Measurements from ENCODE around the gene PAPSS1.
A peak's percentile ranks its signal among the peaks of the same experiment; 100 is the strongest.

PAPSS1 gene

DNA sequence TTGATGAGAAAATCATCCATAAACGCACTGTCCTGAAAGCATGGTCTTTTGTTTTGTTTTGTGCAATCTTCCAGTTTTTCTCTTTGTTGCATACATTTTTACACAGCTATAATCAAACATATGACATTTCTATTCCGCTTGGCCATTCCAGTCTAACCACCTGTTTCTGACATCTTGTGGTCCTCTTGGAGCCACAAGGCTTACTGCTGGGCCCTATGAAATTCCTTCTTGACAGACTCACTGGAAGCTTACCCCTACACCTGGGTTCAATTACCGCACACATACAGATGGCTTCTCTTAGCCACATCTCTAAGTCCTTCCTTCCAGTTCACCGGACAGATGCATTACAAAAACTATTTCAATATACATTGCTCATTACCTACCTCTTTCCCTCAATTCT is 72.4 kb downstream of the PAPSS1 start:
- H3K36me3 ChIP-seq: peaks cover 11 to 34% (median 27%) of the 10 kb centered on the region in 3 donors
- TF ChIP-seq, protein P1, sequence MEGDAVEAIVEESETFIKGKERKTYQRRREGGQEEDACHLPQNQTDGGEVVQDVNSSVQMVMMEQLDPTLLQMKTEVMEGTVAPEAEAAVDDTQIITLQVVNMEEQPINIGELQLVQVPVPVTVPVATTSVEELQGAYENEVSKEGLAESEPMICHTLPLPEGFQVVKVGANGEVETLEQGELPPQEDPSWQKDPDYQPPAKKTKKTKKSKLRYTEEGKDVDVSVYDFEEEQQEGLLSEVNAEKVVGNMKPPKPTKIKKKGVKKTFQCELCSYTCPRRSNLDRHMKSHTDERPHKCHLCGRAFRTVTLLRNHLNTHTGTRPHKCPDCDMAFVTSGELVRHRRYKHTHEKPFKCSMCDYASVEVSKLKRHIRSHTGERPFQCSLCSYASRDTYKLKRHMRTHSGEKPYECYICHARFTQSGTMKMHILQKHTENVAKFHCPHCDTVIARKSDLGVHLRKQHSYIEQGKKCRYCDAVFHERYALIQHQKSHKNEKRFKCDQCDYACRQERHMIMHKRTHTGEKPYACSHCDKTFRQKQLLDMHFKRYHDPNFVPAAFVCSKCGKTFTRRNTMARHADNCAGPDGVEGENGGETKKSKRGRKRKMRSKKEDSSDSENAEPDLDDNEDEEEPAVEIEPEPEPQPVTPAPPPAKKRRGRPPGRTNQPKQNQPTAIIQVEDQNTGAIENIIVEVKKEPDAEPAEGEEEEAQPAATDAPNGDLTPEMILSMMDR (IDR thresholded peaks at IDR 0.05): no peak
- H3K27ac ChIP-seq: no peak overlapping the region
- H3K4me3 ChIP-seq: no peak overlapping the region
- DNase-seq: no peak
- intact Hi-C loops (cut with DNase I; ENCODE audit: low total_unique reads): no loop called here
- H3K4me1 ChIP-seq: no peaks in the 10 kb centered on the region
- H3K9me3 ChIP-seq: no peaks in the 10 kb centered on the region
- H3K27me3 ChIP-seq: no peaks in the 10 kb centered on the region

- H3K4me1 ChIP-seq: peaks cover 0 to 11% (median 3%) of the 10 kb centered on the region in 4 donors
- no peak for DNase-seq
- no peak overlapping the region for H3K4me3 ChIP-seq
- no peak overlapping the region for H3K27ac ChIP-seq
- H3K9me3 ChIP-seq: no peaks in the 10 kb centered on the region
- no peaks in the 10 kb centered on the region for H3K27me3 ChIP-seq
- intact Hi-C loops (cut with DNase I; ENCODE audit: low total_unique reads): no loop called here
- peaks cover 0 to 19% (median 12%) of the 10 kb centered on the region in 3 donors for H3K36me3 ChIP-seq
- TF ChIP-seq, protein P1 (IDR thresholded peaks at IDR 0.05): no peak
Observed at GRCh38 chr4:107645604-107646003, 74.4 kb downstream of the PAPSS1 start.

DNA sequence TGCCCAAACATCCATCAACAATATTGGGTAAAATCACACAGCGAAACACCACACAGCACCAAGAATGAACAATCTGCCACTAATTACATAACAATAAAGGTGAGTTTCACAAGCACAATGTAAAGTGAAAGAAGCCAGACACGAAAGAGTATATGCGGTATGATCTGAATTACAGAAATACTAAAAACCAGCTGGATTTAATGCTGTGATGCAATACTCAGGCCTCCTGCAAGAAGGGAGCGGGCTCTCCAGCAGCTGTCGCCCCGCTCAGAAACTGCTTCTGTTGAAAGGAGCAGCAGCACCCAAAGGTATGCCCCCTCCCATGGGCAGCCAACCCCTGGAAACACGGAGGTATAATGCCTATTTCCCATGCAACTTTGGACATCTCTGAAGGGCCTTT is 77.0 kb downstream of the PAPSS1 start:
- Histone ChIP-seq H3K9me3 (no peaks in the 10 kb centered on the region), H3K4me1 (peaks cover 0 to 16% (median 4%) of the 10 kb centered on the region in 4 donors), H3K4me3 (no peak overlapping the region), H3K27ac (no peak overlapping the region), H3K27me3 (no peaks in the 10 kb centered on the region), H3K36me3 (peaks cover 0 to 19% (median 12%) of the 10 kb centered on the region in 3 donors)
- TF ChIP-seq, protein P1 (IDR thresholded peaks at IDR 0.05): no peak
- intact Hi-C loops (cut with DNase I; ENCODE audit: low total_unique reads): no loop called here
- DNase-seq: no peak

- intact Hi-C loops (cut with DNase I; ENCODE audit: low total_unique reads): no loop called here
- Histone ChIP-seq H3K27me3 (no peaks in the 10 kb centered on the region), H3K4me3 (no peak overlapping the region), H3K27ac (peak overlapping the region; percentile 17 to 56), H3K36me3 (peaks cover 0 to 19% (median 12%) of the 10 kb centered on the region in 3 donors), H3K4me1 (peaks cover 0 to 16% (median 4%) of the 10 kb centered on the region in 4 donors), H3K9me3 (no peaks in the 10 kb centered on the region)
- no peak for DNase-seq
- TF ChIP-seq, protein P1 (IDR thresholded peaks at IDR 0.05): no peak
Observed at GRCh38 chr4:107640878-107641277, 79.2 kb downstream of the PAPSS1 start.

DNA sequence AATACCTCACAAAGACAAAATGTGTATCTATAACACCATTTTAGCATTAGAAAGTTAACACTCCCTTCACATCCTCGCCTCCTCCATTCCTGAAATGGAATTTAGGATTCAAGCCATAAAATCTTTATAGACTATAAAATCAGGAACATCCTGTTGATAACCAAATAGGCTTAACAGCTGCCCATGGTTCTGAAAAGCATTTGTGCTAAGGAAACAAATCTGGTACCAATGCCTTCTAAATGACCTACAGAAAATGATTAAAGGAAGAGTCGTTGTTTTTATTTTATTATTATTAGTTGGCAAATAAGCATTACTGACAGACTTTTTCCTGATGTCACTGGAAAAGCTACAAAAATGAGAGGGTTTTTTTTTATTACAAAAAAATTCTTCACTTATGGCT is 79.8 kb downstream of the PAPSS1 start:
- intact Hi-C loops (cut with DNase I; ENCODE audit: low total_unique reads): no loop called here
- TF ChIP-seq, protein P1 (IDR thresholded peaks at IDR 0.05): no peak
- Histone ChIP-seq H3K27me3 (no peaks in the 10 kb centered on the region), H3K27ac (peak overlapping the region in 1 of 2 donors; percentile 56), H3K36me3 (peaks cover 0 to 15% (median 12%) of the 10 kb centered on the region in 3 donors), H3K4me1 (peaks cover 0 to 16% (median 4%) of the 10 kb centered on the region in 4 donors), H3K9me3 (no peaks in the 10 kb centered on the region), H3K4me3 (no peak overlapping the region)
- no peak for DNase-seq

DNA sequence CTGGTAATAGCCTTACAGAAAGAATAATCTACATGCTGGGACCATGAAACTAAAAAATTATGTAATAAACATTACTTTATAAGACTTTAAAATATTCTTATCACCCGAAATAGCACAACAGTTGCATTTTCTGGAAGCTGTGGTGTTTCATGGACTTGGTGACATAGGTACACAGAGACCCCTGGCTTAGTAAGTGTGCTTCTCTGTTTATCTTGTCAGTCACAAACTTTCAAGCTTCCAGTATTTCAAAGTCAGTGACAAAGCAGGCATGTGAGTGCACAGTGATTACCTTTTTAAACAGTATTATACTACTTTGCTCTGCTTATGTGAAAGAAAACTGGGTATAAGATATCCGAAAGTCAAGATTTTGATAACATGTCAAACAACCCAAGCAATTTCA is 84.3 kb downstream of the PAPSS1 start:
- H3K27ac ChIP-seq: no peak overlapping the region
- TF ChIP-seq, protein P1 (IDR thresholded peaks at IDR 0.05): no peak
- intact Hi-C loops (cut with DNase I; ENCODE audit: low total_unique reads): no loop called here

More for the DNA sequence above, 84.3 kb downstream of the PAPSS1 start:
- Histone ChIP-seq H3K4me3 (no peak overlapping the region), H3K9me3 (no peaks in the 10 kb centered on the region), H3K36me3 (no peaks in the 10 kb centered on the region), H3K27me3 (no peaks in the 10 kb centered on the region), H3K4me1 (peaks cover 0 to 19% (median 5%) of the 10 kb centered on the region in 4 donors)
- no peak for DNase-seq
